Stimulated activated CD8-positive, alpha-beta memory T cell treated with anti-CD3 and anti-CD28 coated beads, Interleukin-2, amount 100 ng/mL, for 48 hours (primary cell): ENCODE data around the gene SMKR1.
A peak's percentile ranks its signal among the peaks of the same experiment; 100 is the strongest.
"Not testable (repeated sequence)": the region's sequence is repeated elsewhere in the genome, so short reads cannot be mapped to it uniquely, and the experiment has no call there.

Experiments
- DNase-seq, 2 donors: peaks; one replicate each; pipeline ENCODE4 v3.0.0-alpha.2; 2020; ENCODE audit warnings: low read depth in 2 of 2

SMKR1 gene

GRCh38 chr7:129501760-129502707 lies at the start of gene SMKR1:
Gene SMKR1 (plus strand): TSS chr7:129502531. CDS start chr7:129502825, 294 bp downstream.
- peak; percentile 82 to 87 for DNase-seq

- no peak for DNase-seq
Observed at GRCh38 chr7:129452589-129453231, 49.6 kb upstream of the SMKR1 start.

GRCh38 chr7:129453510-129454248 lies 48.7 kb upstream of the SMKR1 start:
- DNase-seq, result no peak

- no peak for DNase-seq
Observed at GRCh38 chr7:129454249-129454551, 48.1 kb upstream of the SMKR1 start.

- no peak for DNase-seq
Observed at GRCh38 chr7:129456421-129456820, 45.9 kb upstream of the SMKR1 start.

- DNase-seq, result no peak
Observed at GRCh38 chr7:129457101-129457500, 45.2 kb upstream of the SMKR1 start.

- DNase-seq, result no peak
Observed at GRCh38 chr7:129458171-129458570, 44.2 kb upstream of the SMKR1 start.

- DNase-seq, result no peak
Observed at GRCh38 chr7:129461809-129462208, 40.5 kb upstream of the SMKR1 start.

- no peak for DNase-seq
Observed at GRCh38 chr7:129462420-129462819, 39.9 kb upstream of the SMKR1 start.

GRCh38 chr7:129464194-129464593 lies 38.1 kb upstream of the SMKR1 start:
- no peak for DNase-seq

GRCh38 chr7:129465080-129465479 lies 37.3 kb upstream of the SMKR1 start:
- DNase-seq, result no peak

- DNase-seq, result no peak
Observed at GRCh38 chr7:129466796-129467195, 35.5 kb upstream of the SMKR1 start.

- no peak for DNase-seq
Observed at GRCh38 chr7:129468087-129468486, 34.2 kb upstream of the SMKR1 start.

GRCh38 chr7:129468547-129468946 lies 33.8 kb upstream of the SMKR1 start:
- no peak for DNase-seq

- no peak for DNase-seq
Observed at GRCh38 chr7:129469930-129470329, 32.4 kb upstream of the SMKR1 start.

- DNase-seq, result no peak
Observed at GRCh38 chr7:129470411-129470810, 31.9 kb upstream of the SMKR1 start.

- no peak for DNase-seq
Observed at GRCh38 chr7:129471402-129471827, 30.9 kb upstream of the SMKR1 start.

GRCh38 chr7:129475931-129476330 lies 26.4 kb upstream of the SMKR1 start:
- DNase-seq, result not testable (repeated sequence)

- not testable (repeated sequence) for DNase-seq
Observed at GRCh38 chr7:129476398-129476797, 25.9 kb upstream of the SMKR1 start.

GRCh38 chr7:129479831-129480230 lies 22.5 kb upstream of the SMKR1 start:
- no peak for DNase-seq

GRCh38 chr7:129480674-129481363 lies 21.5 kb upstream of the SMKR1 start:
- no peak for DNase-seq

- DNase-seq, result not testable (repeated sequence)
Observed at GRCh38 chr7:129481376-129481775, 21.0 kb upstream of the SMKR1 start.
